Endothelial cell of umbilical vein (primary cell): Measurements from ENCODE around the gene CARD19. TPM values are rescaled to one million over a fixed set of nuclear protein-coding genes. Genes with fewer than 3 reads are reported as not detected.

Source experiments
- BruUV-seq: library from RNA; stranded (reverse); fragments of 400-500 nt; replicated peaks from 2 replicates; lab custom pipeline; 2021; lab: Mats Ljungman, UMichigan
- CTCF ChIA-PET: fragments of 300-600, 350-600 bp; sonication (Branson Sonifier 250); formaldehyde crosslinking; loops from one replicate; lab custom pipeline; 2021; ENCODE audit warnings: antibody characterized with exemption, inconsistent platforms; lab: Charles Lee
- POLR2A ChIA-PET: fragments of 300-600, 350-600 bp; sonication (Branson Sonifier 250); formaldehyde crosslinking; loops from one replicate; lab custom pipeline; 2021; ENCODE audit warnings: antibody characterized with exemption, inconsistent platforms; lab: Charles Lee
- DNase-seq: peaks from one replicate; pipeline ENCODE4 v3.0.0-alpha.2; 2011; ENCODE audit warnings: low read depth, low spot score
- FAIRE-seq: peaks from 2 replicates; lab custom pipeline; 2011; peaks lifted over from hg19 to GRCh38; lab: Jason Lieb, UNC
- H2AFZ ChIP-seq: 2 replicates; pipeline ENCODE4 v1.6.0; 2012; ENCODE audit warnings: low read depth, low read length, control low read depth, inconsistent platforms
- H3K27ac ChIP-seq: 2 replicates; pipeline ENCODE4 v1.5.1; 2011; ENCODE audit warnings: low read depth, mild to moderate bottlenecking, control low read depth, low read length, moderate library complexity; ENCODE audit not compliant: insufficient read depth
- H3K27me3 ChIP-seq, 2 experiments: 2 replicates each; pipeline versions ENCODE4 v1.6.0 to v1.6.1; 2011; ENCODE audit warnings: low read length in 2 of 2, mixed read lengths in 1 of 2; ENCODE audit not compliant: control insufficient read depth in 2 of 2, insufficient read depth in 2 of 2
- H3K36me3 ChIP-seq, 2 experiments: 2 replicates in 1 of 2; 3 replicates in 1 of 2; pipeline ENCODE4 v1.5.1; 2011; ENCODE audit warnings: low read length in 2 of 2, mild to moderate bottlenecking in 1 of 2, moderate library complexity in 1 of 2; ENCODE audit not compliant: control insufficient read depth in 2 of 2, insufficient read depth in 2 of 2; ENCODE audit errors: extremely low read depth in 1 of 2
- H3K4me1 ChIP-seq: 3 replicates; pipeline ENCODE4 v1.5.1; 2011; ENCODE audit warnings: mild to moderate bottlenecking, low read length; ENCODE audit not compliant: control insufficient read depth, insufficient read depth; ENCODE audit errors: extremely low read depth
- H3K4me2 ChIP-seq: 2 replicates; pipeline ENCODE4 v1.6.1; 2011; ENCODE audit warnings: low read length, control low read depth, mixed read lengths; ENCODE audit not compliant: insufficient read depth
- H3K4me3 ChIP-seq, 3 experiments: fragments of 200-600 bp in 1 of 3; sonication (generic), shearing (Covaris generic) in 1 of 3; replicated peaks in 1 of 3; 2 replicates each; pipeline ENCODE4 v1.5.1; 2011 to 2016; ENCODE audit warnings: control low read depth in 3 of 3, low read length in 3 of 3, mild to moderate bottlenecking in 2 of 3, inconsistent platforms in 1 of 3, low read depth in 1 of 3, moderate library complexity in 1 of 3; ENCODE audit not compliant: insufficient read depth in 1 of 3
- H3K79me2 ChIP-seq: 2 replicates; pipeline ENCODE4 v1.6.0; 2012; ENCODE audit warnings: low read length, inconsistent platforms; ENCODE audit not compliant: control insufficient read depth, insufficient read depth
- H3K9ac ChIP-seq: replicated peaks from 2 replicates; pipeline ENCODE3; 2011; ENCODE audit warnings: low read length, control low read depth; ENCODE audit not compliant: insufficient read depth; ENCODE audit errors: extremely low read depth
- H3K9me1 ChIP-seq: replicated peaks from 3 replicates; pipeline ENCODE4 v1.6.0; 2011; ENCODE audit warnings: mild to moderate bottlenecking, low read length; ENCODE audit not compliant: control insufficient read depth, insufficient read depth; ENCODE audit errors: extremely low read depth
- H3K9me3 ChIP-seq: replicated peaks from 2 replicates; pipeline ENCODE4 v1.5.1; 2012; ENCODE audit warnings: low read length, inconsistent platforms; ENCODE audit not compliant: control insufficient read depth, insufficient read depth
- H4K20me1 ChIP-seq: replicated peaks from 2 replicates; pipeline ENCODE3; 2011; ENCODE audit warnings: mild to moderate bottlenecking, low read length; ENCODE audit not compliant: control insufficient read depth, insufficient read depth; ENCODE audit errors: extremely low read depth
- CTCF ChIP-seq, 2 donors: IDR thresholded peaks; 1 replicate in 1 of 2; 2 replicates in 1 of 2; pipeline ENCODE4 v1.5.1; 2011; ENCODE audit warnings: low read length in 2 of 2, mild to moderate bottlenecking in 2 of 2, moderate library complexity in 2 of 2, control low read depth in 1 of 2, inconsistent platforms in 1 of 2, low read depth in 1 of 2; ENCODE audit not compliant: insufficient read depth in 1 of 2; ENCODE audit errors: extremely low read depth in 1 of 2
- EZH2 ChIP-seq: IDR thresholded peaks from 2 replicates; pipeline ENCODE4 v1.6.1; 2012; ENCODE audit warnings: borderline replicate concordance, low read depth, mild to moderate bottlenecking, moderate library complexity, low read length, inconsistent platforms; ENCODE audit not compliant: severe bottlenecking
- FOS ChIP-seq: IDR thresholded peaks from 2 replicates; pipeline ENCODE4 v1.6.1; 2011; ENCODE audit warnings: mild to moderate bottlenecking, low read length, moderate library complexity, borderline replicate concordance; ENCODE audit not compliant: insufficient read depth
- GATA2 ChIP-seq: IDR thresholded peaks from 2 replicates; pipeline ENCODE4 v1.7.0; 2011; ENCODE audit warnings: low read depth, mild to moderate bottlenecking, moderate library complexity, mixed read lengths, low read length; ENCODE audit not compliant: insufficient read length, insufficient read depth
- JUN ChIP-seq: IDR thresholded peaks from 2 replicates; pipeline ENCODE4 v1.6.1; 2011; ENCODE audit warnings: borderline replicate concordance, low read depth; ENCODE audit not compliant: insufficient read length, insufficient read depth
- MAX ChIP-seq: IDR thresholded peaks from 2 replicates; pipeline ENCODE4 v1.6.1; 2011; ENCODE audit not compliant: insufficient read depth, insufficient read length
- MYC ChIP-seq: IDR thresholded peaks from one replicate; pipeline ENCODE4 v1.6.1; 2011; ENCODE audit warnings: mild to moderate bottlenecking, low read depth, low read length
- POLR2A ChIP-seq: IDR thresholded peaks from 2 replicates; pipeline ENCODE4 v1.6.1; 2012; ENCODE audit warnings: low read depth, mild to moderate bottlenecking, control low read depth, low read length
- POLR2AphosphoS5 ChIP-seq: IDR thresholded peaks from 2 replicates; pipeline ENCODE4 v1.6.1; 2012; ENCODE audit warnings: low read depth, mild to moderate bottlenecking, control low read depth, low read length, moderate library complexity; ENCODE audit not compliant: insufficient read depth
- dilution Hi-C: fragments of 300-500 bp; cut with MboI; formaldehyde crosslinking; loops from one replicate; pipeline ENCODE4 v1.15.0; 2019; ENCODE audit warnings: low sequenced_read_pairs; ENCODE audit not compliant: extremely low pct_ligation_motif_present
- intact Hi-C: fragments of 100-400 bp; cut with micrococcal nuclease; formaldehyde crosslinking; loops from one replicate; pipeline ENCODE4 v1.10.0; 2022
- polyA plus RNA-seq, 4 experiments: library from polyadenylated mRNA; depleted of rRNA in 3 of 4; stranded (reverse) in 3 of 4; unstranded in 1 of 4; fragments of >200 nt; gene quantifications; 2 replicates each; pipeline versions ENCODE4 v1.2.1 to v1.2.3, GENCODE V29; 2011 to 2012; ENCODE audit warnings: missing spikeins in 1 of 4
- total RNA-seq: library from RNA; stranded (reverse); gene quantifications from 2 replicates; pipeline ENCODE4 v1.2.3, GENCODE V29; 2021

CARD19 gene
- total and polyA plus RNA-seq, 2 donors (not counting 3 experiments of a cell fraction or from before 2014, with no cell fraction given) = 45.7 to 148 TPM

GRCh38 chr9:93134740-93135444 lies 38.9 kb downstream of the CARD19 start:
- TF ChIP-seq FOS (peak; percentile 32), MAX (no peak)
- Histone ChIP-seq H4K20me1 (no peaks in the 10 kb centered on the region), H3K27ac (peak overlapping the region; percentile 75), H3K27me3 (no peaks in the 10 kb centered on the region), H3K9me3 (no peaks in the 10 kb centered on the region), H3K9ac (peak overlapping the region; percentile 92), H3K4me3 (peak overlapping the region in 1 of 3 experiments; percentile 37), H3K4me2 (peak overlapping the region; percentile 47), H3K9me1 (no peaks in the 10 kb centered on the region), H3K79me2 (peaks cover 8% of the 10 kb centered on the region), H3K36me3 (no peaks in the 10 kb centered on the region), H2AFZ (peak overlapping the region; percentile 89), H3K4me1 (peaks cover 41% of the 10 kb centered on the region)
- no TSS peak for BruUV-seq
- no peak for DNase-seq
- POLR2A ChIA-PET = interaction anchor here (1.1 to 1.7 kb wide), 2 partner anchors 15 to 39 kb away, joined by 8 to 11 read pairs; partner anchors contain the start of gene CARD19
- dilution Hi-C loops = no loop called here
- CTCF ChIA-PET = interaction anchor here (0.6 to 1.8 kb wide), 10 partner anchors 9 to 432 kb away, joined by 3 to 13 read pairs (median 5); no protein-coding TSS in a partner anchor
- no peak for FAIRE-seq
- intact Hi-C loops = no loop called here

- CTCF ChIA-PET = interaction anchor here (1.5 kb wide), 1 partner anchor 167 kb away, joined by 3 read pairs; no protein-coding TSS in a partner anchor
- intact Hi-C loops = no loop called here
Measured at GRCh38 chr9:93136011-93136440, 40.0 kb downstream of the CARD19 start.

More at GRCh38 chr9:93136011-93136440, 40.0 kb downstream of the CARD19 start:
- Histone ChIP-seq H3K27me3 (no peaks in the 10 kb centered on the region), H3K4me2 (no peak overlapping the region), H3K9ac (no peak overlapping the region), H3K36me3 (no peaks in the 10 kb centered on the region), H4K20me1 (no peaks in the 10 kb centered on the region), H3K9me3 (no peaks in the 10 kb centered on the region), H3K79me2 (peaks cover 8% of the 10 kb centered on the region), H3K4me1 (peaks cover 34% of the 10 kb centered on the region), H2AFZ (no peak overlapping the region), H3K27ac (no peak overlapping the region), H3K9me1 (no peaks in the 10 kb centered on the region), H3K4me3 (no peak overlapping the region)
- BruUV-seq = no TSS peak
- no peak for FAIRE-seq
- DNase-seq = no peak
- dilution Hi-C loops = no loop called here
- POLR2A ChIA-PET = no interaction called here
- TF ChIP-seq CTCF (IDR thresholded peaks at IDR 0.05; ENCODE audit: extremely low read depth in 1 of 2, insufficient read depth in 1 of 2, low read depth in 1 of 2, low read length in 2 of 2) (no peak), MYC (no peak), GATA2 (no peak), POLR2AphosphoS5 (no peak), MAX (no peak), JUN (no peak), POLR2A (no peak), FOS (no peak), EZH2 (no peak)
